Transverse colon (tissue), 4 donors: Measurements from ENCODE around the gene HYKK.
"Not testable (repeated sequence)": the region's sequence is repeated elsewhere in the genome, so short reads cannot be mapped to it uniquely, and the experiment has no call there.

Experiments
- EP300 ChIP-seq: sonication (generic); formaldehyde crosslinking; IDR thresholded peaks from one replicate; pipeline ENCODE4 v1.6.1; 2017; ENCODE audit warnings: antibody characterized with exemption, low read depth
- POLR2A ChIP-seq: fragments of 450-650 bp; IDR thresholded peaks from one replicate; pipeline ENCODE4 v1.6.1; 2016; ENCODE audit warnings: antibody characterized with exemption, mild to moderate bottlenecking, moderate library complexity
- POLR2AphosphoS5 ChIP-seq, 3 donors: sonication (generic); formaldehyde crosslinking; IDR thresholded peaks; one replicate each; pipeline ENCODE4 v1.6.1; 2016; ENCODE audit warnings: antibody characterized with exemption in 3 of 3
- TF ChIP-seq, protein P1 (sequence below), 5 experiments: fragments of 200-600 bp in 3 of 5; fragments of 450-650 bp in 2 of 5; sonication (generic) in 3 of 5; IDR thresholded peaks; 1 replicate in 2 of 5; 2 replicates in 3 of 5; pipeline ENCODE4 v1.5.1; 2016 to 2017; ENCODE audit warnings: antibody characterized with exemption in 5 of 5, inconsistent platforms in 3 of 5, mild to moderate bottlenecking in 2 of 5, moderate library complexity in 1 of 5

DNA sequence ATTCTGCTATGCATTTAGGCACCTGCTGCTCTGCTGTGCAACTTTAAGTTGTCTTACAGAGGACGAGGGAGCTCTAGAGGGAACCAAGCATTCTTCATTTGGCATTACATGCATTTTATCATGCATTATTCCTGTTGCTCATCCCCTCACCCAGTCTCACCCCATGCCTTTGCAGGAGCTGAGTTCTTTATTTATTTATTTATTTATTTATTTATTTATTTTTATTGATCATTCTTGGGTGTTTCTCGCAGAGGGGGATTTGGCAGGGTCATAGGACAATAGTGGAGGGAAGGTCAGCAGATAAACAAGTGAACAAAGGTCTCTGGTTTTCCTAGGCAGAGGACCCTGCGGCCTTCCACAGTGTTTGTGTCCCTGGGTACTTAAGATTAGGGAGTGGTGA is 12.7 kb downstream of the HYKK start:
- TF ChIP-seq, protein P1, sequence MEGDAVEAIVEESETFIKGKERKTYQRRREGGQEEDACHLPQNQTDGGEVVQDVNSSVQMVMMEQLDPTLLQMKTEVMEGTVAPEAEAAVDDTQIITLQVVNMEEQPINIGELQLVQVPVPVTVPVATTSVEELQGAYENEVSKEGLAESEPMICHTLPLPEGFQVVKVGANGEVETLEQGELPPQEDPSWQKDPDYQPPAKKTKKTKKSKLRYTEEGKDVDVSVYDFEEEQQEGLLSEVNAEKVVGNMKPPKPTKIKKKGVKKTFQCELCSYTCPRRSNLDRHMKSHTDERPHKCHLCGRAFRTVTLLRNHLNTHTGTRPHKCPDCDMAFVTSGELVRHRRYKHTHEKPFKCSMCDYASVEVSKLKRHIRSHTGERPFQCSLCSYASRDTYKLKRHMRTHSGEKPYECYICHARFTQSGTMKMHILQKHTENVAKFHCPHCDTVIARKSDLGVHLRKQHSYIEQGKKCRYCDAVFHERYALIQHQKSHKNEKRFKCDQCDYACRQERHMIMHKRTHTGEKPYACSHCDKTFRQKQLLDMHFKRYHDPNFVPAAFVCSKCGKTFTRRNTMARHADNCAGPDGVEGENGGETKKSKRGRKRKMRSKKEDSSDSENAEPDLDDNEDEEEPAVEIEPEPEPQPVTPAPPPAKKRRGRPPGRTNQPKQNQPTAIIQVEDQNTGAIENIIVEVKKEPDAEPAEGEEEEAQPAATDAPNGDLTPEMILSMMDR (IDR thresholded peaks at IDR 0.05): not testable (repeated sequence)
- not testable (repeated sequence) for TF ChIP-seq POLR2A; EP300; POLR2AphosphoS5 (IDR thresholded peaks at IDR 0.05)
